Astrocyte (in vitro differentiated cells and primary cell): ENCODE results near the gene TLR9.

ENCODE experiments used
- EZH2 ChIP-seq: IDR thresholded peaks from 2 replicates; pipeline ENCODE4 v1.6.1; 2012; ENCODE audit warnings: mild to moderate bottlenecking, low read length, inconsistent platforms; ENCODE audit not compliant: insufficient read depth
- TF ChIP-seq, protein P1 (sequence below): IDR thresholded peaks from 2 replicates; pipeline ENCODE4 v1.5.1; 2011; ENCODE audit warnings: low read depth, mild to moderate bottlenecking, inconsistent platforms, low read length, moderate library complexity; ENCODE audit not compliant: insufficient read depth

DNA sequence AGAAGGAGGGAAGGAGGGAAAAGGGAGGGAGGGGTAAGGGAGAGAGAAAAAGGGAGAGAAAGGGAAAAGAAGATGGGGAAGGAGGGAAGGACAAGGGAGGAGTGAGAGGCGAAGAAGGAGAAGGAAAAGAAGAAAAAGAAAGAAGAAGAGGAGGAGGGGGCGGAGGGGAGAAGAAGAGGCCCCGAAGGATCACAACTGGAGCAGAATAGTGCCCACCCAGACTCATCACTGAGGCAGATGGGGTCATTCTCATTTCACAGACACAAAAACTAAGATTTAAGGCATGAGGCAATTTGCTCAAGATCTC is 30.2 kb downstream of the TLR9 start:
- TF ChIP-seq, protein P1, sequence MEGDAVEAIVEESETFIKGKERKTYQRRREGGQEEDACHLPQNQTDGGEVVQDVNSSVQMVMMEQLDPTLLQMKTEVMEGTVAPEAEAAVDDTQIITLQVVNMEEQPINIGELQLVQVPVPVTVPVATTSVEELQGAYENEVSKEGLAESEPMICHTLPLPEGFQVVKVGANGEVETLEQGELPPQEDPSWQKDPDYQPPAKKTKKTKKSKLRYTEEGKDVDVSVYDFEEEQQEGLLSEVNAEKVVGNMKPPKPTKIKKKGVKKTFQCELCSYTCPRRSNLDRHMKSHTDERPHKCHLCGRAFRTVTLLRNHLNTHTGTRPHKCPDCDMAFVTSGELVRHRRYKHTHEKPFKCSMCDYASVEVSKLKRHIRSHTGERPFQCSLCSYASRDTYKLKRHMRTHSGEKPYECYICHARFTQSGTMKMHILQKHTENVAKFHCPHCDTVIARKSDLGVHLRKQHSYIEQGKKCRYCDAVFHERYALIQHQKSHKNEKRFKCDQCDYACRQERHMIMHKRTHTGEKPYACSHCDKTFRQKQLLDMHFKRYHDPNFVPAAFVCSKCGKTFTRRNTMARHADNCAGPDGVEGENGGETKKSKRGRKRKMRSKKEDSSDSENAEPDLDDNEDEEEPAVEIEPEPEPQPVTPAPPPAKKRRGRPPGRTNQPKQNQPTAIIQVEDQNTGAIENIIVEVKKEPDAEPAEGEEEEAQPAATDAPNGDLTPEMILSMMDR = no peak
- no peak for TF ChIP-seq EZH2
